SJSA1 (cell line): Measurements from ENCODE around the gene TAOK1. TPM values are rescaled to one million over a fixed set of nuclear protein-coding genes. Genes with fewer than 3 reads are reported as not detected.
"Not testable (repeated sequence)": the region's sequence is repeated elsewhere in the genome, so short reads cannot be mapped to it uniquely, and the experiment has no call there.

Experiments used
- DNase-seq, 2 experiments: peaks; one replicate each; pipeline ENCODE4 v3.0.0-alpha.2; 2015 to 2020; ENCODE audit warnings: low spot score in 2 of 2, low read depth in 1 of 2
- H3K27ac ChIP-seq: fragments of 250-450 bp; sonication (Bioruptor Pico); 2 replicates; pipeline ENCODE4 v1.5.1; 2020; ENCODE audit warnings: mild to moderate bottlenecking, moderate library complexity
- H3K27me3 ChIP-seq: fragments of 250-450 bp; sonication (Bioruptor Pico); replicated peaks from 2 replicates; pipeline ENCODE4 v1.5.1; 2020; ENCODE audit warnings: mild to moderate bottlenecking, moderate library complexity
- H3K36me3 ChIP-seq: fragments of 250-450 bp; sonication (Bioruptor Pico); 2 replicates; pipeline ENCODE4 v1.5.1; 2020; ENCODE audit warnings: mild to moderate bottlenecking
- H3K4me1 ChIP-seq: fragments of 250-450 bp; sonication (Bioruptor Pico); replicated peaks from 2 replicates; pipeline ENCODE4 v1.6.1; 2021; ENCODE audit warnings: mild to moderate bottlenecking
- H3K4me3 ChIP-seq: fragments of 250-450 bp; sonication (Bioruptor Pico); 2 replicates; pipeline ENCODE4 v1.5.1; 2020; ENCODE audit warnings: mild to moderate bottlenecking
- H3K9me3 ChIP-seq: fragments of 250-450 bp; sonication (Bioruptor Pico); replicated peaks from 2 replicates; pipeline ENCODE4 v1.5.1; 2020; ENCODE audit warnings: mild to moderate bottlenecking
- total RNA-seq: library from RNA; depleted of rRNA; stranded (reverse); fragments of >200 nt; shearing (Covaris generic); gene quantifications from 2 replicates; pipeline ENCODE4 v1.2.3, GENCODE V29; 2014

Gene TAOK1
- total RNA-seq, 1 experiment from 2014 or later, result 38.4 TPM

DNA sequence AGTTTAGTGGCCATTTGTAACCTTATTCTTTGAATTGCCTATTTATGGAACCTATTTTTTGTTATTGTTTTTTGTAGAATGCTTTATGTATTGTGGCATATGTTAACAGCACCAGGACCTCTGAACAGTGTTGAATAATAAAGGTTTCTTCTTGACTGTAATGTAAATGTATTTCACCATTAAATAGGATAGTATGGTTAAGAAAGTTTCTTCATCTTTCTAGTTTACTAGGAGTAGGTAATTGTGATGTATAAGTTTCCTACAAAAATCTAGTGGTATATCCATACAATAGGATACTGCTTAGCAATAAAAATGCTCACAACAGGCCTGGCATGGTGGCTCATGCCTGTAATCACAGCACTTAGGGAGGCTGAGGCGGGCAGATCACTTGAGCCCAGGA, 52.3 kb downstream of the TAOK1 start:
- DNase-seq, result no peak
- Histone ChIP-seq H3K4me3 (no peak overlapping the region), H3K4me1 (no peaks in the 10 kb centered on the region; the same call in 1 of the 2 replicates), H3K27me3 (no peaks in the 10 kb centered on the region), H3K27ac (no peak overlapping the region), H3K9me3 (no peaks in the 10 kb centered on the region), H3K36me3 (no peaks in the 10 kb centered on the region)

DNA sequence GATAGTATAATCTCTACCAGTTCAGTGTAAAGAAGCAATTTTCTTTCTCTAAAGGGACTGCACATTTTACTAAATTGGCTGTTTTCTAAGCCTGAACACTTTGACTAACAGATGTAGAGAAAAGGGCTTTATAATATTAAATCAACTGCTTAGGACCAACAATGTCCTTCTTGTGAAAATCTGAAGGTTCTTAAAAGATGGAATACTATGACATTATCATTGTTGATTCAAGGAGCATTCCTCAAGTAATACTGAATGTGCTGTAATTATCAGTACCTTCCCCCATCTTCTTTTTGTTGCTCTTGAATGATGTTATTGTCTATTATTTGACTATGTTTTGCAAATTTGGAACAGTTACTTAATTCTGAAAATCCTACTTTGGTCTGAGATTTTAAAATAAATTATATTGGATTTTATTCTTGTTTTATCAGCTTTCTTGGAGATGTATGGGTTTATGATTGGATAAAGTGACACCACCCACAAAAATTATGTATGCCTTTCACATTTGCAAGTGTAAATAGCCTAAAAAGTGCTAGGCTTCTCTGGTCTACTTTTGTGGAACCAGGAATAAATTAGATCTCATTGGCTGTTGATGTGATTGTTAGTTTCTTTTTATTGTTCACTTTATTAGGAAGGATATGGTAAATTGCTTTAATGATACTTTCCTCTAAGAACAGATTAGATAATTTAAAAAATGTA, 53.0 kb downstream of the TAOK1 start:
- H3K4me1 ChIP-seq, result no peaks in the 10 kb centered on the region; the same call in 1 of the 2 replicates
- H3K36me3 ChIP-seq, result no peaks in the 10 kb centered on the region
- no peaks in the 10 kb centered on the region for H3K9me3 ChIP-seq
- no peaks in the 10 kb centered on the region for H3K27me3 ChIP-seq
- H3K4me3 ChIP-seq, result no peak overlapping the region
- no peak for DNase-seq
- H3K27ac ChIP-seq, result no peak overlapping the region

DNA sequence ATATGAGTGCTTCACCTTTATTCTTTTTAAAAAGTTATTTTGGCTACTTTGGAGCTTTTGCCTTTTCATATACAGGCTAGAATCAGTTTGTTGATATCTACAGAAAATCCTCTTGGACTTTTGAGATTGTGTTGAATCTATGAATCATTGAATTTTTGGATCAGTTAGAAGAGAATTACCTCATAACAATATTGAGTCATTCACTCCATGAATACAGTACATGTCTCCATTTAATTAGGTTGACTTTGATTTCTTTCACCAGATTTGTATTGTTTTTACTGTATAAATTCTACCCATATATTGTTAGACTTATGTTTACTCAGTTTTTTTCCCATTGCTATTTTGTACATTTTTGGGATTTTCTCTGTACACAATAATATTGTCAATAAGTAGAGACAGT, 54.4 kb downstream of the TAOK1 start:
- no peaks in the 10 kb centered on the region; the same call in 1 of the 2 replicates for H3K4me1 ChIP-seq
- H3K9me3 ChIP-seq, result no peaks in the 10 kb centered on the region
- no peak overlapping the region for H3K4me3 ChIP-seq
- H3K27me3 ChIP-seq, result no peaks in the 10 kb centered on the region
- no peak overlapping the region for H3K27ac ChIP-seq
- DNase-seq, result no peak
- H3K36me3 ChIP-seq, result no peaks in the 10 kb centered on the region

DNA sequence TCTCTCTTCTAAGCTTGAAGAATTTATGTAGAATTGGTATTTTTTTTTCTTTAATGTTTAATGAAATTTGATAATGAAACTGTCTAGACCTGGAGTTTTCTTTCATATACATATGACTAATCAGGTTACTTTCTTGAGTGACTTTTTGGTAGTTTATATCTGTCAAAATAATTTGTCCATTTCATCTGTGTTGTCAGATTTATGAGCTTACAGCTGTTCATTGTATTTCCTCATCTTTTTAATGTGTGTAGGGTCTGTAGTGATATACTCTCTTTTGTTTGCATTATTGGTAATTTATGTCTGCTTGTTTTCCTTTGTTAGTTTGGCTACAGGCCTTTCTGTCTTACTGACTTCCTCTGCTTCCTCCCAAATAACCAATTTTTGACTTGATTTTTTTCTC, 55.7 kb downstream of the TAOK1 start:
- Histone ChIP-seq H3K36me3 (no peaks in the 10 kb centered on the region), H3K4me1 (no peaks in the 10 kb centered on the region; the same call in 1 of the 2 replicates), H3K9me3 (no peaks in the 10 kb centered on the region), H3K27me3 (no peaks in the 10 kb centered on the region), H3K4me3 (no peak overlapping the region), H3K27ac (no peak overlapping the region)
- no peak for DNase-seq

DNA sequence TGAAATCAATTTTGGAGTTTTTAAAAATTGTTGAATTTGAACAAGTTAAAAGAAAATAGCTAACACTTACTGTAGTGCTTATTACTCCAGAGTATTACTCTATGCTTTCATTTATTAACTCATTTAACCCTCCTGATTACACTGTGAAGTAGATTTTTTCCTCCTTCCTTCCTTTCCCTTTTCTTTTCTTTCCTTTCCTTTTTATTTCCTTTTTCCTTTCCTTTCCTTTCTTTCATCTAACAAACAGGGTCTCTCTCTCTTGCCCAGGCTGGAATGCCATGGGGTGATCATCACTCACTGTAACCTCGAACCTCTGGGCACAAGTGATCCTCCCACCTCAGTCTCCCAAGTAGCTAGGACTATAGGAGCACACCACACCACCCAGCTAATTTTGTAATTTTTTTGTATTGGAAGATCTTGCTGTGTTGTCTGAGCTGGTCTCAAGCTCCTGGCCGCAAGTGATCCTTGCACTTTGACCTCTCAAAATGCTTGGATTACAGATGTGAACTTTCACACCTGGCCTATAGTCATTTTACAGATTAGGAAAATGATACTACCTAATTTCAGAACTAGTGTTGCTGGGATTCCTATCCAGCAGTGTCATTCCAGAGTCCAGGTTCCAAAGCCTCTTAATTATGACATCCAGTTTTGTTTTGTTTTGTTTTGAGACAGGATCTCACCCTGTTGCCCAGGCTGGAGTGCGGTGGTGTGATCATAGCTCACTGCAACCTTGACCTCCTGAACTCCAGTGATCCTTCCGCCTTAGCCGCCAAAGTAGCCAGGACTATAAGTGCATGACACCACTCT, 59.9 kb downstream of the TAOK1 start:
- Histone ChIP-seq H3K27ac (no peak overlapping the region), H3K27me3 (no peaks in the 10 kb centered on the region), H3K9me3 (no peaks in the 10 kb centered on the region), H3K4me3 (no peak overlapping the region), H3K4me1 (no peaks in the 10 kb centered on the region), H3K36me3 (peaks cover 28% of the 10 kb centered on the region)
- no peak for DNase-seq

DNA sequence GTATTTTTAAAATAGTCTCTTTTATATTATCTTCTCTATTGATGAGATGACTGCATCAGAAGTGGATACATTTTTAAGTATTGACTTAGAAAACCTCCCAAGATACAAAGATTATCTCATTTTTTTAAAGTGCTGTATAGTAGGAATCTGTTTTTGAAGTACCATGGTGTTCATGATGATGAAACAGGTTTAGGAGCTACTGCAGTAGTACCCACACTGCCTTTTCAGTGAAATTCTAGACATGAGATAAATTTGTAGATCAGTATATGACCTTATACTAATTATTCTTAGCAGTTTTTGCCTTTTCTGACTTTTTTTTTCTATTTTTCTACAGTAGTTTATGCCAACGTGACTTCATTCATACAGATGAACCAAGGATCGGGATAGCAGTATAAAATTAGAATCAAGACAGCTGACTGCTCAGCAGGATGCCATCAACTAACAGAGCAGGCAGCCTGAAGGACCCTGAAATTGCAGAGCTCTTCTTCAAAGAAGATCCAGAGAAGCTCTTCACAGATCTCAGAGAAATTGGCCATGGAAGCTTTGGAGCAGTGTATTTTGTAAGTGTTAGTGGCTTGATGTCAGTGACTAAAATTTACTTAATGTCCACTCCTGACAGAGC, 61.1 kb downstream of the TAOK1 start:
- DNase-seq, result no peak
- no peaks in the 10 kb centered on the region for H3K27me3 ChIP-seq
- no peak overlapping the region for H3K4me3 ChIP-seq
- H3K36me3 ChIP-seq, result peaks cover 28% of the 10 kb centered on the region
- H3K27ac ChIP-seq, result no peak overlapping the region
- H3K4me1 ChIP-seq, result no peaks in the 10 kb centered on the region
- H3K9me3 ChIP-seq, result no peaks in the 10 kb centered on the region

DNA sequence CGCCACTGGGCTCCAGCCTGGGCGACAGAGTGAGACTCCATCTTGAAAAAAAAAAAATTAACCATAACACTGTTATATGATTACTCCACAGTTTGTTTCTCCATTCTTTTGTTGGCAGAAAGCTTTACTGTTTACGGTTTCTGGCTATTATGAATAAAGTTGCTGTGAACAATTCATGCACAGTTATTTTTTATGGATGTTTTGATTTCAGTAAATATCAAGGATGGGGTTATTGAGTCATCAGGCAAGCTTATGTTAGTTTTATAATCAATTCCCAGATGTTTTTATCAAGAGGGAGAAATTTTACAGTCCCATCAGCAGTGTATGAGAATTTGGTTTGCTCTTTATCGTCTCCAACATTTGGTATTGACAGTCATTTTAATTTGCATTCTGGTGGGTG, 67.9 kb downstream of the TAOK1 start:
- Histone ChIP-seq H3K27ac (no peak overlapping the region), H3K9me3 (no peaks in the 10 kb centered on the region)
- DNase-seq, result no peak

DNA sequence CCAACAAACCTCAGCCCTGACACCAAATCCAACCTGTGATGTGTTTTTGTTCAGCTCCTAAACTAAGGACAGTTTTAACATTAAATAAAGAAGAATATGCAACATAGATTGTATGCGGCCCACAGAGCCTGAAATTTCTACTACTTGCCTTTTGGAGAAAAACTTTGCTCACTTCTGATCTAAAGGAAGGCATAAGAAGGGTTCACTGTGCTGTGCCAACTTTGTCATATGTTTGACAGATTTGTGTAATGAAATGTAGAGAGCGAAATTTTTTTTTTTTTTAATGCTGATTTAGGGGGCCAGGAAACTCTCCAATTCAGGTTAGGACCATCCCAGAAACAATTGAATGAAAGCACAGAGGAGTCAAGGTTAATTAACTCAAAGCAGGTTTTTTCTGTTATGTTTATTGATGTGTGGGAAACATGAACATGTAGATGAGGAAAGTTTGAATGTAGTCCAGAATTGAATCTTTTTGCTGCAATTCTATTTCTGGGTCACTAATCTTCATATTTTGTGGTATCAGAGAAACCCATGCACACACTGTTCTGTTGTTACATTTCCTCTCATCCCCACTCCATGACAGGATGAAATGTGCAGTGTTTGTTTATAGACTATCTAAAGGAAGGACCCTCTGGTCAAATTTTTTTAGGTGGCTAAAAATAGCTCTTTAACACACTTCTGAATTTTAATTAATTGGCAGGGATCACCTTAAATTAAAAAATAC, 71.5 kb downstream of the TAOK1 start:
- no peak for DNase-seq
- H3K36me3 ChIP-seq, result peaks cover 10% of the 10 kb centered on the region; the same call in 1 of the 2 replicates
- no peaks in the 10 kb centered on the region for H3K9me3 ChIP-seq
- no peak overlapping the region for H3K27ac ChIP-seq
- H3K4me3 ChIP-seq, result no peak overlapping the region
- no peaks in the 10 kb centered on the region for H3K27me3 ChIP-seq
- no peaks in the 10 kb centered on the region for H3K4me1 ChIP-seq

More for the DNA sequence above, 67.9 kb downstream of the TAOK1 start:
- Histone ChIP-seq H3K4me1 (no peaks in the 10 kb centered on the region), H3K27me3 (no peaks in the 10 kb centered on the region), H3K4me3 (no peak overlapping the region), H3K36me3 (peaks cover 12% of the 10 kb centered on the region)

DNA sequence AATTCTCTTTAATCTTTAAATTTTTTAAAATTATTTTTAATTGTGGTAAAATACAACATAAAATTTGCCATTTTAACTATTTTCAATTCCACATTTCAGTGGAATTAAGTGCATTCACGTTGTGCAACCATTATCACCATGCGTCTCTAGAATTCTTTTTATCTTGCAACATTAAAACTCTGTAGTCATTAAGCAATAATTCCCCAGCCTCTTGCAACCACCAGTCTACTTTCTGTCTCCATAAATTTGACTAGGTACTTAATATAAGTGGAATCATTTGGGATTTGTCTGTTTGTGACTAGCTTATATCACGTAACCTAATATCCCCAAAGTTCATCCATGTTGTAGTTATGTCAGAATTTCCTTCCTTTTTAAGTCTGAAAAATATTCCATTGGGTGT, 79.1 kb downstream of the TAOK1 start:
- peaks cover 39% of the 10 kb centered on the region for H3K36me3 ChIP-seq
- H3K4me1 ChIP-seq, result no peaks in the 10 kb centered on the region
- DNase-seq, result no peak
- no peaks in the 10 kb centered on the region for H3K27me3 ChIP-seq
- no peaks in the 10 kb centered on the region for H3K9me3 ChIP-seq
- H3K27ac ChIP-seq, result no peak overlapping the region
- no peak overlapping the region for H3K4me3 ChIP-seq

DNA sequence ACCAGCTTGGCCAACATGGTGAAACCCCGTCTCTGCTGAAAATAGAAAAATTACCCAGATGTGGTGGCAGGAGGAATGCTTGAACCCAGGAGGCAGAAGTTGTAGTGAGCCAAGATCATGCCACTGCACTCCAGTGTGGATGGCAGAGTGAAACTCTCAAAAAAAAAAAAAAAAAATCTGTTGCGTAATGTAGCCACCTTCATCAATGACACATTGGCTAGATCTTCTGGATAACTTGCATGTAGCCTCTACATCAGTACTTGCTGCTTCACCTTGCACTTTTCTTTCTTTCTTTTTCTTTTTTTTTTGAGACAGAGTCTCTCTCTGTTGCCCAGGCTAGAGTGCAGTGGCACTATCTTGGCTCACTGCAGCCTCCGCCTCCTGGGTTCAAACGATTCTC, 83.3 kb downstream of the TAOK1 start:
- H3K27me3 ChIP-seq, H3K9me3 ChIP-seq, DNase-seq, H3K4me3 ChIP-seq, H3K27ac ChIP-seq, H3K4me1 ChIP-seq: not testable (repeated sequence)
- H3K36me3 ChIP-seq, result peaks cover 21% of the 10 kb centered on the region

DNA sequence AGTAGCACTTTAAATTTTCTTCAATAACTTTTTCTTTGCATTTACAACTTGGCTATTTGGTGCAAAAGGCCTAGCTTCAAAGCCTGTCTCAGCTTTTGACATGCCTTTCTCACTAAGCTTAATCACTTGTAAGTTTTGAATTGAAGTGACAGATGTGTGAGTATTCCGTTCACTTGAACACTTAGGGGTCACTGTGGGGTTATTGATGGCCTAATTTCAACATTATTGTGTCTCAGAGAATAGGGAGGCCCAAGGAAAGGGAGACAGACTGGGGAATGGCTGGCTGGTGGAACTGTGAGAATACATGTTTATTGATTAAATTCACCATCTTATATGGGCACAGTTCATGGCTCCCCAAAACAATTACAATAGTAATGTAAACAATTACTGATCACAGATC, 84.1 kb downstream of the TAOK1 start:
- Histone ChIP-seq H3K9me3 (no peaks in the 10 kb centered on the region), H3K27me3 (no peaks in the 10 kb centered on the region), H3K4me1 (no peaks in the 10 kb centered on the region), H3K27ac (no peak overlapping the region), H3K4me3 (no peak overlapping the region), H3K36me3 (peaks cover 14% of the 10 kb centered on the region)
- DNase-seq, result no peak

DNA sequence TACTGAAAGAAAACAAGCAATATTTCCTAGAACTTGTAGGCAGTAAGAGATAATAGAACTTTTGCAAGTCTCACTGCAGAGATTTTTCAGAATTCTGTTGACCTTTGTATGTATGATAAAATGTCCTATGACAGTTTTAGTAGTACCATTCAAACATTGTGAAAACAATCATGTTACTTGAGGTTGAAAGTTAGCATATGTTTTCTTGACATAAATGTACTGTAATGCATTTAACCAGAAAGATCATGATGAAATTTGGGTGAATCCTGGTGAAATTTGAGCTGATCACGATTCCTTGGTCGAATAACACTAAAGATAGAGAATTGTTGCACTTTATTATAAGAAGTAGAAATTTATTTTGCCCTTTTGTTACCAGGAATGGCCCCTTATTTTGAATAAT, 85.7 kb downstream of the TAOK1 start:
- Histone ChIP-seq H3K27me3 (no peaks in the 10 kb centered on the region), H3K4me1 (no peaks in the 10 kb centered on the region), H3K9me3 (no peaks in the 10 kb centered on the region), H3K27ac (no peak overlapping the region), H3K36me3 (peaks cover 14% of the 10 kb centered on the region), H3K4me3 (no peak overlapping the region)
- DNase-seq, result no peak

DNA sequence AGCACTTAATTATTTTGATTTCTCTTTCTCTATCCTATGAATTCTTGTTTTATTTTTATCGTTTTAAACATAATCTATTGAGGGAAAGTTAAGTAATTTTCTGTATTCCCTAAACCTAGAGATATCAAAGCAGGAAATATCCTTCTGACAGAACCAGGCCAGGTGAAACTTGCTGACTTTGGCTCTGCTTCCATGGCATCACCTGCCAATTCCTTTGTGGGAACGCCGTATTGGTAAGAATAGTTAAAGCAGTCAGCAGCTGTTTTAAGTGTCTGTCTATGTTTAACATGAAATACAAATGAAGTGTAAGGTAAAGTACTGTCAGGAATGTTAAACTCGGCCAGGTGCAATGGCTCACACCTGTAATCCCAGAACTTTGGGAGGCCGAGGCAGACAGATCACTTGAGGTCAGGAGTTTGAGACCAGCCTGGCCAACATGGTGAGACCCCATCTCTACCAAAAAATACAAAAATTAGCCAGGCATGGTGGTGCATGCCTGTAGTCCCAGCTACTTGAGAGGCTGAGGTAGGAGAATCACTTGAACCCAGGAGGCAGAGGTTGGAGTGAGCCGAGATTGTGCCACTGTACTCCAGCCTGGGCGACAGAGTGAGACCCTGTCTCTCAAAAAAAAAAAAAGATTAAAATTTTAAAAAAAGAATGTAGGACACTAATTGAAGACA, 90.2 kb downstream of the TAOK1 start:
- H3K36me3 ChIP-seq, result peaks cover 36% of the 10 kb centered on the region
- not testable (repeated sequence) for H3K27ac ChIP-seq, H3K4me1 ChIP-seq, DNase-seq, H3K4me3 ChIP-seq, H3K9me3 ChIP-seq, H3K27me3 ChIP-seq
